Epithelial cell of prostate (primary cell): ENCODE data around the gene DUSP18.
A peak's percentile ranks its signal among the peaks of the same experiment; 100 is the strongest.
"Not testable (repeated sequence)": the region's sequence is repeated elsewhere in the genome, so short reads cannot be mapped to it uniquely, and the experiment has no call there.

Source experiments
- DNase-seq: peaks from one replicate; pipeline ENCODE4 v3.0.0-alpha.2; 2011; ENCODE audit warnings: low read depth, low spot score
- H3K27ac ChIP-seq: fragments of 450-650 bp; 2 replicates; pipeline ENCODE4 v1.5.1; 2017; ENCODE audit warnings: mild to moderate bottlenecking

DUSP18 gene

GRCh38 chr22:30667494-30668385, at the start of gene DUSP18:
DUSP18 (minus strand) TSS chr22:30667875; CDS start chr22:30664003, 3,872 bp downstream.
- DNase-seq = peak; percentile 39
- H3K27ac ChIP-seq = no peak within 1 kb of the TSS

DNA sequence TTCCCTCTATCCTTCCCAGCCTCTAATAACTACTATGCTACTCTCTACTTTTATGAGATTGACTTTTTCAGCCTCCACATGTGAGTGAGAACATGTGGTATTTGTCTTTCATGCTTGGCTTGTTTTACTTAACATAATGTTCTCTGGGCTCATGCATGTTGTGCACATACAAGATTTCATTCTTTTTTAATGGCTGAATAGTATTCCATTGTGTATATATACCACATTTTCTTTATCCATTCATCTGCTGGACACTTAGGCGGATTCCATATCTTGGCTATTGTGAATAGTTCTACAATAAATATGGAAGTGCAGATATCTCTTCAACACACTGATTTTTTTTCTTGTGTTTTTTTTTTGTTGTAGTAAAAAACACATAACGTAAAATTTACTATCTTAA, 46.4 kb upstream of the DUSP18 start:
- DNase-seq = no peak
- H3K27ac ChIP-seq = no peak overlapping the region

DNA sequence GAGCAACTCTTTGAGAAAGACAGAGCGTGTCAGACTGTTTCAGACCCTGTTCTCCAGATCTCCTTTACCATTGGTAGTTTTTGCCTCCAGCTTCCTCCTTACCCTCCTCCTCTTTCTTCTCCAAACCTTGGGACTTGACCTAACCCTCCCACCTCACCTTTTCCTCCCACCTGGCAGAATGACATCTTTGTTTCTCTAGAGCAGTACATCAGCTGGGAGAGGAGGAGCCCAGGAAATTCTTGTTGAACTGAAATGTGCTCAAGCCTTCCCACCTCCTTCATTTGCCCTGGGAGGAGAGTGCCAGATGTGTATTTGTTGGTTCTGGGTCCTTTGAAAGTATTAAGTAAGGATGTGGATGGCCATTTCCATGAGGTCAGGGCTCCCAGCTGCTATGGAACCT, 44.4 kb upstream of the DUSP18 start:
- no peak for DNase-seq
- no peak overlapping the region for H3K27ac ChIP-seq

GRCh38 chr22:30709980-30710379, 42.3 kb upstream of the DUSP18 start:
- H3K27ac ChIP-seq = peak overlapping the region; percentile 45
- not testable (repeated sequence) for DNase-seq

DNA sequence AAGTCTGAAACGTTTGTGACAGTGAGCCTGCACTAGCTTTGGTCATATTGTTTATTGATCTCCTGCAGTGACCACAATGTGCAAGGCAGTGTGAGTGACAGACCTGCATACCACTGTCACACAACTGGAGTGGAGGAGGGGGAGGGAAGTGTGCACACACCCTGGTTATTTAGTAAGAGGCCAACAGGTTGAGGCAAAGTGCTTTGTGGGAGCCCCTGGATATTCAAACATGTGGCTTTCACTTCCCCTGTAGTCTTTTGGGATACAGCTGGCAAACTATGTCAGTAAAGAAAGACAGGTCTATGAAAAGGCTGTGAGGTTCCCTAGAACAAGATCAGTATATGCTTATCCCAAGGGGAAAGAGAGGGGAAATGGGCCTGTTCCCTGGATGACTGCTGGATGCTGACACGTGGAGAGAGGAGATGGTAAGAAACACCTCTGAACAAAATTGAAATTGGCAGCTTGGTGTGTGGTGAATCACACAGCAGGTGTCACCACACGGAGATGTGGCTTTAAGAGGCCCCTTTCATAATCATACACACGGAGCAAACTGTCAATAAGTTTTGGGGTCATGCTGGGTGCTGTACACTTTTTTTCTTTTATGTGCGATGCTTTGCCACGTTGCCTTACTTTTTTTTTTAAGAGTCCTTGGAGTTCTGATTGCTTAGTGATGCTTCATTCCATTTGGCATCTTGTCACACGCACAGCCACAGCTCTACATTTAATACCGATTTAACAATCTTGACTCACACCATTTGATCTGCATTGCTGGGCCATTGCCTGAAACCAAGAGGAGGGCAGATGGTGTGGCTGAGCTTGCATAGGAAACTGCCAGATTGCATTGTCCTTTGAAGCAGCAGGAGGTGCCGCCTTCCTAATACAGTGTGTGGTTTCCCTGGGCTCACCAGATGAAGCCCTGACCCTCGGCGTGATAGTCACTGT, 38.3 kb upstream of the DUSP18 start:
- H3K27ac ChIP-seq = no peak overlapping the region
- DNase-seq = no peak

- no peak for DNase-seq
- H3K27ac ChIP-seq = no peak overlapping the region
Observed at GRCh38 chr22:30704978-30705377, 37.3 kb upstream of the DUSP18 start.

DNA sequence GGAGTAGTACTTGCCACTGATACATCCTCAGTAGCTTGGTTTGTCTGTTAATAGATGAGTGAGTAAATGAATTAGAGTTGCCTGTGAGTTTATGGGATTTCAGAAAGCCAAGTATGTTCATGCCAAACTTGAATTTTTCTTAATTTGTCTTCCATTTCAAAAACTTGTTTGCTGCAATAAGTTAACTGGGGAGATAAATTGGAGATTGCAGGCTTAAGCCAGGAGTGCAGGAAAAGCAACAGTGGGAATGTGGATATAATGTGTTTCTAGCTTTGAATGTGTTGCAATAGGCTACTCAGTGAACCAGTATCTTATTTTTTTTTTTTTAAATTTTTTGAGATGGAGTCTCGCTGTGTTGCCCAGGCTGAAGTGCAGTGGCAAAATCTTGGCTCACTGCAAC, 35.2 kb upstream of the DUSP18 start:
- DNase-seq = no peak
- no peak overlapping the region for H3K27ac ChIP-seq

- H3K27ac ChIP-seq = no peak overlapping the region
- no peak for DNase-seq
Observed at GRCh38 chr22:30701872-30702271, 34.2 kb upstream of the DUSP18 start.

DNA sequence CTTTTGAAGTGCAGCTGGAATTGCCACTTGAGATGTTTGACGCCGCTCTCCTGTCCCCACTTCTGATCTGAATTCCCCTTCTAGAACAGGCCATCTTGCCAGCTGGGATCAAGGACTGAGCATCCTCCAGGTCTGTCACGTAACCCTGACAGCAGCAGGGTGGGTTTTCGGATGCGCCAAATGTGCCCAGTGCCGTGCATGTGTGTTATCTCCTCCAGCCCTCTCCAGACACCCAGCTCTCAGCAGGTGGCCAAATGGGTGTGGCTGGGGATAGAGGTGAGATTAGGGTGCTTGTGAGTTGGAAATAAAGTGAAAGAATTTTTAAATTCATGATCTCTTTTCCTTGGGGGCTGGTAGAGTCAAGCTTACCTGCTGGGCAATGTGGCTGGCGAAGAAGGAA, 30.3 kb upstream of the DUSP18 start:
- DNase-seq = no peak
- H3K27ac ChIP-seq = no peak overlapping the region

DNA sequence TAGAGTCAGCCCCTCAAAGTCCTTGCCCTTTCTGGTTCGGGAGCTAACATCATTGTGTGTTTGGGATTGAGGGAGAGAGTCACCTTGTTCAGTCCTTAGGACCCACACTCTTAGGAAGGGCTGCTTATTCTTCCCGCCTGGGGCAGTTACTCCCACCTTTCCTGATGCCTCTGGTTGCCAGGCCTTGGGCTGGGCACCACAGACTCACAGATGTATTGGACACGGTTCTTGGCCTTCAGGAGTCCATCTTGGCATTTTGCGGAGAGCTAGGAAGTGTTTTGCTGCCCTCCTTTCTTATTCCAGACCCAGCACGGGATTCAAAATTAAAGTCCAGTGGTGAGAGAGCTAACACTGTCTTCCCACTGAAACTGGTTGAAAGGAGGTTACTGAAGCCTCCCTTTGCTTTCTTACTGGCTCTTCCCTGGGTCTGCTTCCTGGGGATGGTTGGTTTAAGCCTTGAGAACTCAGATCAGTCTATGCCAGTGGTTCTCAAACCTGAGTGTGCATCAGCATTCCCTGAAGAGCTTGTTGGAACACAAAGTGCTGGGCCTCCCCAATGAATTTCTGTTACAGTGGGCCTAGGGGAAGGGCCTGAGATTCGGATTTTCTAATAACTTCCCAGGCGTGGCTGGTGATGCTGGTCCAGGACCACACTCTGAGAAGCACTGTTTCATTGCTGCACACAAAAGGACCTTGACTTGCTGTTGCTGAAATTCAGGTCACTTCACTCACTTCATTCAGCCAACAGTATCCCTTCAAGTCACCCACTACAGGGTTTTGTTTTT, 28.4 kb upstream of the DUSP18 start:
- no peak for DNase-seq
- no peak overlapping the region for H3K27ac ChIP-seq

DNA sequence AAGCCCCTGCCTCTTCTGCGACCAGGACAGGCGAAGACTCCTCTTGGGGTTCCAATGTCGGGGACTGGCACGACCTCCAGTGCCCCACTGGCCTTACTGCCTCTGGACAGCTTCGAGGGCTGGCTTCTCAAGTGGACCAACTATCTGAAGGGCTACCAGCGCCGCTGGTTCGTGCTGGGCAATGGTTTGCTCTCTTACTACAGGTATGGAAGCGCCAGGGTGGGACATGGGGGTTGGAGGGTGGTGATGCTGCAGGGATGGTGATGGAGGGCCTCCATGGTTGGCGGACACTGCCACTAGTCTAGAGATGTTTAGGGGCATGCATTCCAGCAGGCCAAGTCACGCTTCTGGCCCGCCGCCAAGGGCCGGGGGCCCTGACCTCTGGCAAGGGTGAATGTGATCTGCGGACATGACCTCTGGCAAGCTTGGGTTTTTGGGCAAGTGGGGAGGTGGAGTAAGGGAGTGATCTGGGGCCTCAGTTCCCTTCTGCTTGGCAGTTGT, 27.7 kb upstream of the DUSP18 start:
- DNase-seq = no peak
- no peak overlapping the region for H3K27ac ChIP-seq

- no peak within 1 kb of the TSS for H3K27ac ChIP-seq
- no peak for DNase-seq
Observed at GRCh38 chr22:30694640-30695350, 27.1 kb upstream of the DUSP18 start, which contains the start of gene OSBP2. OSBP2 (plus strand) TSS chr22:30694874; CDS start chr22:30694910, 36 bp downstream.

DNA sequence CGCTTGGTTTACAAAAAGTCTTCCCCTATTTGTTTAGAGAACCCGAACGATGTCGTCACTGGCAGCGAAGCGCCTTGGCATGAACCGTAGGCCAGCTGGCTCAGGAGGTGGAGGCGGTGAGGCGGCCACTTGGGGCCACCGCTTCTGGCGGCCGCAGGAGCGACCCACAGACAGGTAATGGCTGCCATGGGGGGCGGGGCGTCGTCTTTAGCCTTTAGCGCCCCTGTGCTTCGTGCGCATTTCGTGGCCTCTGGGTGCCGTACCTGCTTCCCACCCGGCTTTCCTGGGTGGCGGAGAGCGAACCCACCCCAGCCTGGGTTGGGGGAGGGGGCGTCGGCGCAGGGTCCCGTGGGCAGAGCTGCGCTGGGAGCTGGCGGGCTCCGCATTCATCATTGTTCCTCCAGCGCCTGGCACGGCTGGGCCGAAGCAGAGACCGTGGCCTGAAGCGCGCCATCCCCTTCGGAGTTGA, 26.5 kb upstream of the DUSP18 start:
- no peak for DNase-seq
- H3K27ac ChIP-seq = no peak overlapping the region

GRCh38 chr22:30691204-30691603, 23.5 kb upstream of the DUSP18 start:
- H3K27ac ChIP-seq = no peak overlapping the region
- DNase-seq = no peak

DNA sequence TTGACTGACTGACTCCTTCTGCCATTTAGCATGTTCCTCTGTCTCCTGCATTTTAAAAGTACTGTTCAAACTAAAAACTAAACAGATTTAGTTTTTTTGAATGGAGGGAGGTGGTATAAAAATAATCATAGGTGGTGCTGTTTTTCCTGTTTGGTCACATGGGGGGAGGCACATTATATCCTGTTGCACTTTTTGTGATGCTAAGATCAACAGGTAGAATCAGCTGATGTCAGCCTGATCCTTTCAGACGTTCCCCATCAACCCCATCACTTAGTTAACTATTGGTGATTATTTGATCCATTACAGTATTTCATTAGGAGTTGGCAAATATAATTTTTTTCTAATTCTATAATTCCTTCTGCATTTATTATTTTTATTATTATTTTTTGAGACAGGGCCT, 21.9 kb upstream of the DUSP18 start:
- DNase-seq = no peak
- H3K27ac ChIP-seq = no peak overlapping the region

- no peak for DNase-seq
- no peak overlapping the region for H3K27ac ChIP-seq
Observed at GRCh38 chr22:30687358-30687757, 19.7 kb upstream of the DUSP18 start.

DNA sequence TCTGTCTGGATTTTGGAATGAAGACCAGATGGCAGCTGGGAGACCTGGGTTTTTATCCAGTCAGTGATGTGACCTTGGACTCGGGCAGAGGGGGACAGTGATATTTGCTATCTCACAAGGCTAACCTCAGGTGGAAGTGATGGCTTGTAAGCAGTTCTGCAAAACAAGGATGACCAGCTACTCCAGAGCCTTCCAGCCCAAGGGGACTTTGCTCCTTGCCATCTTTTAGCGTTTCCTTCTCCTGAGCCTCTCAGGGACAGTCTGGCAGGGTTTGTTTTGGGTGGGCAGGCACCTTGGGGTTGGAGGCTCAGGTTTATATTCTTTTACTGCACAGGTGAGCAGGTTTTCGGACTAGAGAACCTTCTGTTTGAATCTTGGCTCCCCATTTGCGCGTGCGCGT, 17.5 kb upstream of the DUSP18 start:
- DNase-seq = no peak
- H3K27ac ChIP-seq = no peak overlapping the region

DNA sequence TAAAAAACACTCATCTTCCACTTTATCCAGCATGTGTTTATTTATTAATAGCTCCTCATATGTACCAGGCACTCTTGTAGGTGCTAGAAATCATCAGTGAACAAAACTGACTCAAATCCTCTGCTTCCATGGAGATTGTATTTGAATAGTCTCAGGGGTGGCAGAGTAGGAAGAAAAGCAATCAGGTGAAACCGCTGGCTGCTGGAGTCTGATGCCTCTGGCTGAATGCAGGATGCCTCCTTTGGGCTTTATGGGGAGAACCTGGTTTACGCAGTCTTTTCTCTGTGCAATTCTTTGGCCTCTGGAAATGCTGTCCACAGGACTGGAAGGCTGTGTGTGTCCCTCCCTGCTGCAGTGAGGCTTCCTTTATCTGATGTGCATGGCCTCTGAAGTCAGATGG, 14.2 kb upstream of the DUSP18 start:
- DNase-seq = no peak
- no peak overlapping the region for H3K27ac ChIP-seq
